Natural killer cell (primary cell): ENCODE data around the gene NTNG2. TPM values are rescaled to one million over a fixed set of nuclear protein-coding genes. Genes with fewer than 3 reads are reported as not detected.

Source experiments
- ATAC-seq, 3 donors: fragments of 150-1000 bp in 2 of 3; fragments of 200-7000 bp in 1 of 3; cut with Tn5 transposase; 1 replicate in 1 of 3; 2 replicates in 2 of 3; pipeline ENCODE4 v1.10.0; 2021; ENCODE audit warnings: mild to moderate bottlenecking in 2 of 3, moderate library complexity in 2 of 3
- DNase-seq, 2 donors: peaks; one replicate each; pipeline versions ENCODE4 v3.0.0 to v3.0.0-alpha.2; 2013 to 2021; ENCODE audit warnings: mixed read lengths in 1 of 2
- H3K27ac ChIP-seq: one replicate; pipeline ENCODE4 v1.5.1; 2013; ENCODE audit warnings: mild to moderate bottlenecking, low read length
- H3K27me3 ChIP-seq: one replicate; pipeline ENCODE4 v1.6.1; 2013; ENCODE audit warnings: low read length; ENCODE audit not compliant: control insufficient read depth, insufficient read depth
- H3K36me3 ChIP-seq: one replicate; pipeline ENCODE4 v1.6.1; 2013; ENCODE audit warnings: low read length; ENCODE audit not compliant: control insufficient read depth, insufficient read depth
- H3K4me1 ChIP-seq: one replicate; pipeline ENCODE4 v1.6.1; 2013; ENCODE audit warnings: low read length; ENCODE audit not compliant: control insufficient read depth, insufficient read depth
- H3K4me3 ChIP-seq: one replicate; pipeline ENCODE4 v1.5.1; 2013; ENCODE audit warnings: low read length
- H3K9me3 ChIP-seq: one replicate; pipeline ENCODE4 v1.6.1; 2013; ENCODE audit warnings: low read length; ENCODE audit not compliant: control insufficient read depth, insufficient read depth
- H3K27ac Mint-ChIP-seq, 2 donors: one replicate each; pipeline ENCODE4 v1.8.0; 2022; ENCODE audit warnings: mild to moderate bottlenecking in 2 of 2, mixed read lengths in 2 of 2, moderate library complexity in 1 of 2
- H3K27me3 Mint-ChIP-seq, 2 donors: one replicate each; pipeline ENCODE4 v1.8.0; 2022; ENCODE audit warnings: low read depth in 2 of 2, mixed read lengths in 2 of 2
- H3K36me3 Mint-ChIP-seq: one replicate; pipeline ENCODE4 v1.8.0; 2022; ENCODE audit warnings: mixed read lengths
- H3K4me1 Mint-ChIP-seq, 2 donors: one replicate each; pipeline ENCODE4 v1.8.0; 2022; ENCODE audit warnings: mixed read lengths in 2 of 2
- H3K4me3 Mint-ChIP-seq: one replicate; pipeline ENCODE4 v1.8.0; 2022; ENCODE audit warnings: mild to moderate bottlenecking, moderate library complexity, mixed read lengths
- H3K9me3 Mint-ChIP-seq, 2 donors: one replicate each; pipeline ENCODE4 v1.8.0; 2022; ENCODE audit warnings: mixed read lengths in 2 of 2
- WGBS: methylation state at CpG from one replicate; pipeline ENCODE4 v1.1.7; 2013; ENCODE audit warnings: missing lambda C conversion rate; ENCODE audit not compliant: insufficient coverage; 5-methylcytosine and 5-hydroxymethylcytosine counted together
- intact Hi-C: fragments of 100-400 bp; cut with micrococcal nuclease; formaldehyde crosslinking; loops from one replicate; pipeline ENCODE4 v1.14.2; 2022
- total RNA-seq, 4 donors: library from RNA; stranded (reverse); fragments of 120-200 nt in 1 of 4; gene quantifications; one replicate each; pipeline versions ENCODE4 v1.2.3 to v1.2.4, GENCODE V29; 2013 to 2022
- TF ChIP-seq, protein P1 (sequence below): fragments of 200-600 bp; IDR thresholded peaks from one replicate; pipeline ENCODE4 v1.8.0; 2022; ENCODE audit warnings: antibody characterized with exemption

Gene NTNG2, protein sequence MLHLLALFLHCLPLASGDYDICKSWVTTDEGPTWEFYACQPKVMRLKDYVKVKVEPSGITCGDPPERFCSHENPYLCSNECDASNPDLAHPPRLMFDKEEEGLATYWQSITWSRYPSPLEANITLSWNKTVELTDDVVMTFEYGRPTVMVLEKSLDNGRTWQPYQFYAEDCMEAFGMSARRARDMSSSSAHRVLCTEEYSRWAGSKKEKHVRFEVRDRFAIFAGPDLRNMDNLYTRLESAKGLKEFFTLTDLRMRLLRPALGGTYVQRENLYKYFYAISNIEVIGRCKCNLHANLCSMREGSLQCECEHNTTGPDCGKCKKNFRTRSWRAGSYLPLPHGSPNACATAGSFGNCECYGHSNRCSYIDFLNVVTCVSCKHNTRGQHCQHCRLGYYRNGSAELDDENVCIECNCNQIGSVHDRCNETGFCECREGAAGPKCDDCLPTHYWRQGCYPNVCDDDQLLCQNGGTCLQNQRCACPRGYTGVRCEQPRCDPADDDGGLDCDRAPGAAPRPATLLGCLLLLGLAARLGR
- 10 to 100 TPM; 23.4 to 67.2 (median 32.6) TPM for total RNA-seq
- total RNA-seq (2013) = 7.9 TPM

DNA sequence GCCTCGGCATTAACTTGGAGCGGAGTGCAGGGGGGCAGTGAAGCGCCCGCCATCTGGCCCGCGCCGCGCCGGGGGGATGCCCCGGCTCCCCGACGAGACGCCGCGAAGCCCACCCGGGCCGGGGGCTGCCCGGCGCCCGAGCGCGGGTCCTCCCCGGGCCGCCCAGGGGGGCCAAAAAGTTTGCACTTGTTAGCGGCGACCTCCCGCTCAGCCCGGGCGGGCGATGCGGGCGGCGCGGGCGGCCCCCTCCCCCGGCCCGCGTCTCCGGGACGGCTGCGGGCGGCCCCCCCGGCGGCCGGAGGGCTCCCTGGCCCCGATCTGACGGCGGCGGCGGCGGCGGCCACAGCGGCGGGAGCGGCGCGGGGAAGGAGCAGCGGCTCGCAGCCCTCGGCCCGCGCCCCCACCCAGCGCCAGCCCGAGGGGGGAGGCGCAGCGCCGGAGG is at the start of gene NTNG2:
Gene NTNG2, plus strand, starts transcription at position 316 of the 442 bp plus-strand sequence. CDS start 4,774 bp downstream, outside the sequence.
- no peaks in the 10 kb centered on the region for H3K36me3 ChIP-seq
- intact Hi-C loops = loop anchor here (2.0 kb wide), 1 partner anchor 83 kb away; the partner anchor contains the start of gene MED27
- Mint-ChIP-seq H3K27me3 (peaks cover 24 to 44% of the 10 kb centered on the region in 2 donors), H3K9me3 (no peaks in the 10 kb centered on the region), H3K4me1 (peaks cover 6 to 18% of the 10 kb centered on the region in 2 donors), H3K4me3 (peak within 1 kb of the TSS; percentile 93), H3K36me3 (no peaks in the 10 kb centered on the region), H3K27ac (peak within 1 kb of the TSS; percentile 82 to 91)
- WGBS = under 1% methylated on average over 67 of the region's 67 CpGs
- peak within 1 kb of the TSS; percentile 76 for H3K4me3 ChIP-seq
- TF ChIP-seq, protein P1, sequence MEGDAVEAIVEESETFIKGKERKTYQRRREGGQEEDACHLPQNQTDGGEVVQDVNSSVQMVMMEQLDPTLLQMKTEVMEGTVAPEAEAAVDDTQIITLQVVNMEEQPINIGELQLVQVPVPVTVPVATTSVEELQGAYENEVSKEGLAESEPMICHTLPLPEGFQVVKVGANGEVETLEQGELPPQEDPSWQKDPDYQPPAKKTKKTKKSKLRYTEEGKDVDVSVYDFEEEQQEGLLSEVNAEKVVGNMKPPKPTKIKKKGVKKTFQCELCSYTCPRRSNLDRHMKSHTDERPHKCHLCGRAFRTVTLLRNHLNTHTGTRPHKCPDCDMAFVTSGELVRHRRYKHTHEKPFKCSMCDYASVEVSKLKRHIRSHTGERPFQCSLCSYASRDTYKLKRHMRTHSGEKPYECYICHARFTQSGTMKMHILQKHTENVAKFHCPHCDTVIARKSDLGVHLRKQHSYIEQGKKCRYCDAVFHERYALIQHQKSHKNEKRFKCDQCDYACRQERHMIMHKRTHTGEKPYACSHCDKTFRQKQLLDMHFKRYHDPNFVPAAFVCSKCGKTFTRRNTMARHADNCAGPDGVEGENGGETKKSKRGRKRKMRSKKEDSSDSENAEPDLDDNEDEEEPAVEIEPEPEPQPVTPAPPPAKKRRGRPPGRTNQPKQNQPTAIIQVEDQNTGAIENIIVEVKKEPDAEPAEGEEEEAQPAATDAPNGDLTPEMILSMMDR = no peak
- H3K4me1 ChIP-seq = peaks cover 27% of the 10 kb centered on the region
- H3K27ac ChIP-seq = peak within 1 kb of the TSS; percentile 5
- no peaks in the 10 kb centered on the region for H3K9me3 ChIP-seq
- H3K27me3 ChIP-seq = peaks cover 11% of the 10 kb centered on the region
- DNase-seq = no peak
- peak in 2 of 3 donors; percentile 10 to 15 for ATAC-seq

DNA sequence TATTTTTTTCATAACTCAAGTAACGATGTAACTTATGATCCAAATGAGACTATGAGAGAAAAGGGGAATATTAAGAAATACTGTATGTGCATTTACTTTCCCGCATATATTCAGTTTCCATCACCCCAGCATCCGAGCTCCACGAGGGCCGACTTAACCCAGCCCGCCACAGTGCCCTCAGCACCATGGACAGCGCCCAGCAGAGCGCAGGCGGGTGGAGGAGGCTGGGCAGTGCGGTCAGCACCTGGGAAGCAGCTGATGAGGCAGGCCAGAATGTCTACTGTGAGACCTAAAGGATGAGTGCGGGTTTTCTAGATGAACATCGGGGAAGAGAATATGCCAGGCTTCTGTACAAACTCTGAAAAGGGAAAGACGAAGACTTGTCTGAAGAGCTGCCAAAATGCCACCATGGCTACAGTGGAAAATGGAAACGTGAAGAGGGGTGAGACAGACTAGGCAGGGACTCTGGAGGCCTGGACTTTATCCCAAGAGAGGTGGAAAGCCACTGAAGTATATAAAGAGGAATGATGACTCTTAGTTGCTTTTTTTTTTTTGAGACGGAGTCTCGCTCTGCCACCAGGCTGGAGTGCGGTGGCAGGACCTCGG is 47.7 kb upstream of the NTNG2 start:
- peaks cover 35 to 74% of the 10 kb centered on the region in 2 donors for H3K27me3 Mint-ChIP-seq
- H3K4me3 ChIP-seq = no peak overlapping the region
- intact Hi-C loops = no loop called here
- H3K9me3 ChIP-seq = no peaks in the 10 kb centered on the region
- H3K36me3 Mint-ChIP-seq = no peaks in the 10 kb centered on the region
- TF ChIP-seq, protein P1 = no peak
- H3K27ac Mint-ChIP-seq = no peak overlapping the region
- WGBS = 47% methylated on average over 16 of the region's 18 CpGs
- H3K4me3 Mint-ChIP-seq = no peak overlapping the region
- H3K9me3 Mint-ChIP-seq = no peaks in the 10 kb centered on the region
- H3K4me1 Mint-ChIP-seq = peaks cover 5 to 8% of the 10 kb centered on the region in 2 donors
- H3K27me3 ChIP-seq = no peaks in the 10 kb centered on the region
- DNase-seq (peak; percentile 55 to 61), ATAC-seq (peak; percentile 72 to 88 (median 78))
- no peaks in the 10 kb centered on the region for H3K36me3 ChIP-seq
- H3K4me1 ChIP-seq = no peaks in the 10 kb centered on the region
- no peak overlapping the region for H3K27ac ChIP-seq

GRCh38 chr9:132116583-132116982 is 45.3 kb upstream of the NTNG2 start:
- H3K27ac Mint-ChIP-seq = no peak overlapping the region
- no peaks in the 10 kb centered on the region for H3K27me3 ChIP-seq
- no peaks in the 10 kb centered on the region for H3K9me3 ChIP-seq
- intact Hi-C loops = no loop called here
- ATAC-seq (no peak), DNase-seq (no peak)
- peaks cover 5 to 8% of the 10 kb centered on the region in 2 donors for H3K4me1 Mint-ChIP-seq
- H3K27me3 Mint-ChIP-seq = peaks cover 29 to 79% of the 10 kb centered on the region in 2 donors
- no peak overlapping the region for H3K4me3 Mint-ChIP-seq
- H3K36me3 Mint-ChIP-seq = no peaks in the 10 kb centered on the region
- 93% methylated on average over 3 of the region's 3 CpGs for WGBS
- TF ChIP-seq, protein P1 = no peak
- no peaks in the 10 kb centered on the region for H3K4me1 ChIP-seq
- no peak overlapping the region for H3K27ac ChIP-seq
- H3K4me3 ChIP-seq = no peak overlapping the region
- no peaks in the 10 kb centered on the region for H3K36me3 ChIP-seq
- no peaks in the 10 kb centered on the region for H3K9me3 Mint-ChIP-seq
